Upper lobe of right lung (tissue), 1 donor: ENCODE data around the gene CD1E. TPM values are rescaled to one million over a fixed set of nuclear protein-coding genes. Genes with fewer than 3 reads are reported as not detected.

Source experiments
- ATAC-seq: fragments of 200-7000 bp; cut with Tn5 transposase; one replicate; pipeline ENCODE4 v1.9.1; 2020; ENCODE audit warnings: mild to moderate bottlenecking, moderate library complexity
- DNase-seq: peaks from one replicate; pipeline ENCODE4 v3.0.0-alpha.2; 2020
- H3K27ac ChIP-seq: fragments of 200-600 bp; one replicate; pipeline ENCODE4 v1.8.0; 2022
- H3K27me3 ChIP-seq: fragments of 200-600 bp; one replicate; pipeline ENCODE4 v1.8.0; 2022; ENCODE audit warnings: mild to moderate bottlenecking
- H3K36me3 ChIP-seq: fragments of 200-600 bp; one replicate; pipeline ENCODE4 v1.8.0; 2022
- H3K4me1 ChIP-seq: fragments of 200-600 bp; one replicate; pipeline ENCODE4 v1.8.0; 2022
- H3K4me3 ChIP-seq: fragments of 200-600 bp; one replicate; pipeline ENCODE4 v1.8.0; 2022; ENCODE audit warnings: mild to moderate bottlenecking
- H3K9me3 ChIP-seq: fragments of 200-600 bp; one replicate; pipeline ENCODE4 v1.8.0; 2022
- intact Hi-C: fragments of 100-400 bp; cut with DNase I; formaldehyde crosslinking; loops from one replicate; pipeline ENCODE4 v1.11.0; 2022
- total RNA-seq: library from RNA; stranded (reverse); fragmentation: NEBNext Ultra II Directional; extraction: Animal tissue kit (Norgen Biotek cat#: 25700); gene quantifications from one replicate; pipeline ENCODE4 v1.2.1, GENCODE V29; 2021
- TF ChIP-seq, protein P1 (sequence below): fragments of 200-600 bp; IDR thresholded peaks from one replicate; pipeline ENCODE4 v1.8.0; 2022; ENCODE audit warnings: antibody characterized with exemption
- donor health status: DM: no; HTN: yes; CAD: no; lungs with severe emphysema.

Gene CD1E
- total RNA-seq, 1 donor from 2014 or later = 3.8 TPM

- TF ChIP-seq, protein P1, sequence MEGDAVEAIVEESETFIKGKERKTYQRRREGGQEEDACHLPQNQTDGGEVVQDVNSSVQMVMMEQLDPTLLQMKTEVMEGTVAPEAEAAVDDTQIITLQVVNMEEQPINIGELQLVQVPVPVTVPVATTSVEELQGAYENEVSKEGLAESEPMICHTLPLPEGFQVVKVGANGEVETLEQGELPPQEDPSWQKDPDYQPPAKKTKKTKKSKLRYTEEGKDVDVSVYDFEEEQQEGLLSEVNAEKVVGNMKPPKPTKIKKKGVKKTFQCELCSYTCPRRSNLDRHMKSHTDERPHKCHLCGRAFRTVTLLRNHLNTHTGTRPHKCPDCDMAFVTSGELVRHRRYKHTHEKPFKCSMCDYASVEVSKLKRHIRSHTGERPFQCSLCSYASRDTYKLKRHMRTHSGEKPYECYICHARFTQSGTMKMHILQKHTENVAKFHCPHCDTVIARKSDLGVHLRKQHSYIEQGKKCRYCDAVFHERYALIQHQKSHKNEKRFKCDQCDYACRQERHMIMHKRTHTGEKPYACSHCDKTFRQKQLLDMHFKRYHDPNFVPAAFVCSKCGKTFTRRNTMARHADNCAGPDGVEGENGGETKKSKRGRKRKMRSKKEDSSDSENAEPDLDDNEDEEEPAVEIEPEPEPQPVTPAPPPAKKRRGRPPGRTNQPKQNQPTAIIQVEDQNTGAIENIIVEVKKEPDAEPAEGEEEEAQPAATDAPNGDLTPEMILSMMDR = no peak
- Histone ChIP-seq H3K4me3 (no peak overlapping the region), H3K4me1 (no peaks in the 10 kb centered on the region), H3K36me3 (no peaks in the 10 kb centered on the region), H3K9me3 (no peaks in the 10 kb centered on the region), H3K27ac (no peak overlapping the region), H3K27me3 (no peaks in the 10 kb centered on the region)
- intact Hi-C loops = no loop called here
- DNase-seq = no peak
- ATAC-seq = no peak
These were observed 39.8 kb downstream of the CD1E start for GRCh38 chr1:158393476-158393875.

GRCh38 chr1:158396646-158397045, 43.0 kb downstream of the CD1E start:
- no peaks in the 10 kb centered on the region for H3K9me3 ChIP-seq
- H3K27ac ChIP-seq = no peak overlapping the region
- DNase-seq (no peak), ATAC-seq (no peak)
- intact Hi-C loops = no loop called here
- no peak overlapping the region for H3K4me3 ChIP-seq
- no peaks in the 10 kb centered on the region for H3K27me3 ChIP-seq
- H3K36me3 ChIP-seq = no peaks in the 10 kb centered on the region
- TF ChIP-seq, protein P1 = no peak
- no peaks in the 10 kb centered on the region for H3K4me1 ChIP-seq

DNA sequence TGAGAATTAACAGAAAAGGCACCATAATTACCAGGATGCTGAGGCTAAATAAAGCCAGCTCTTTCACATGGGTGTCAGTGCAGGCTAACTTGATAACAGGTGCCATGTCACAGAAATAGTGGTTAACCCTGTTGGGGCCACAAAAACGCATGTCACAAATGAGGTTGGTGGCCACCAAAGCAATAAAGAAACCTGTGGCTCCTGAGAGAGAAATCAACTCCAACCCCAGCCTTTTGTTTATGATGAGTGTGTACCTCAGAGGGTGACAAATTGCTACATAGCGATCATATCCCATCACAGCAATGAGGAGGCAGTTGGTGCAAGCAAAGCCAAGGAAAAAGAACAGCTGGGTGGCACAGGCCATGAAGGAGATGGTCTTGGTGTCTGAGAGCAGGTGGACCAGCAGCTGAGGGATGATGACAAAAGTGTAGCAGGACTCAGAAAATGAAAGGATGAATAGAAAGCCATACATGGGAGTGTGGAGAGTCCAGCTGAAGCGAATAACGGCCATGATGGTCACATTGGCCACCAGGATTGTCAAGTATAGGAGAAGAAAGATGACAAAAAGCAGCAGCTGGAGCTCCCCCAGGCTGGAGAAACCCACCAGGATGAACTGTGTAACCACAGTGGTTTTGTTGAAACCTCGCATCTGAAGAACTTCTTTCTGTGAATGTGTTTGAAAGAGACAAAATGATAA, 45.3 kb downstream of the CD1E start, which contains the start of gene OR10T2:
OR10T2 (minus strand) TSS at position 649 of the 697 bp plus-strand sequence; CDS start at position 649, 0 bp downstream.
- TF ChIP-seq, protein P1 = no peak
- Histone ChIP-seq H3K9me3 (no peaks in the 10 kb centered on the region), H3K27ac (no peak within 1 kb of the TSS), H3K36me3 (no peaks in the 10 kb centered on the region), H3K4me3 (no peak within 1 kb of the TSS), H3K27me3 (no peaks in the 10 kb centered on the region), H3K4me1 (no peaks in the 10 kb centered on the region)
- ATAC-seq (no peak), DNase-seq (no peak)
- intact Hi-C loops = no loop called here

DNA sequence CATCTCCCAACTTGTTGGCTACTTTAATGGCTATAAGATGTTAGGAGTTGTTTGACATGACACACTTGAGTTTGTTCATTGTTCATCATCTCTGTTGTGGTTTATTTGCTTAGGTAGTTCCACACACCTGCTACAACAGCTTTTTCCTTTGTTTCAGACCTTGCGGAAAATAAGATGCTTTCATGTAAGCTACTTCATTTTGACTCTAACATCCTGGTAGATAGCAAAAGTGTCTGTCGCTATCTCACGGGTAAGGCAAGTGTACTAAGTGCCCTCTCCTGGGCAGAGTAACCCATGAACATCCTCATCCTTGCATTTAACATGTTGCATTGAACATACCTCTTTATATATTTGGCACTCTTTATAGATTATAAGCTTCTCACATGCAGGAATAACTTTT, 47.2 kb downstream of the CD1E start:
- H3K27me3 ChIP-seq = no peaks in the 10 kb centered on the region
- intact Hi-C loops = no loop called here
- no peaks in the 10 kb centered on the region for H3K9me3 ChIP-seq
- H3K27ac ChIP-seq = no peak overlapping the region
- ATAC-seq (no peak), DNase-seq (no peak)
- no peak overlapping the region for H3K4me3 ChIP-seq
- H3K4me1 ChIP-seq = no peaks in the 10 kb centered on the region
- no peaks in the 10 kb centered on the region for H3K36me3 ChIP-seq
- TF ChIP-seq, protein P1 = no peak

DNA sequence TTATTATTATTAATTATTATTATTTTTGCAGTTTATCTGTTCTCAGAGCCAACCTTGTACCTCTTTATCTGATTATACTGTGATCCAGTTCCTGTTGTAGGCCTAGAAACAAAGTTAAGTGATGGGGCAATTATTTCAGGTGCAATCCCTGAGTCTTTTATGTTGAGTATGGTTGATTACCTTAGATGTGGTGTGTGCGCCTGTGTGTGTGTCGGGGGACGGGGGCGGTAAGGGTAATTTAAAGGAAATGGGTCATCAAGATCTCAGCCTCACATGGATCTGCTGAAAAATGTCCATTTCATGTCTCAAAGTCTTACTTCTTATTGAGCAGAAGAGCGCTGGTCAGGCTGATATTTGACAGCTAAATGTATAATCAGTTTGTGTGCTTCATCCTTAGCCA, 53.4 kb downstream of the CD1E start:
- Histone ChIP-seq H3K27me3 (no peaks in the 10 kb centered on the region), H3K9me3 (no peaks in the 10 kb centered on the region), H3K36me3 (no peaks in the 10 kb centered on the region), H3K4me3 (no peak overlapping the region), H3K4me1 (no peaks in the 10 kb centered on the region), H3K27ac (no peak overlapping the region)
- ATAC-seq = no peak
- DNase-seq = no peak
- intact Hi-C loops = no loop called here
- TF ChIP-seq, protein P1 = no peak

Other genes with a start within 250 kb of the CD1E start
- 5.3 TPM for gene CD1D, start 173.0 kb upstream of the CD1E start, total RNA-seq
- 1.5 TPM for gene CD1A, start 99.5 kb upstream of the CD1E start, total RNA-seq
- gene CD1C, start 64.0 kb upstream of the CD1E start, total RNA-seq = 6.7 TPM
- gene CD1B, start 22.4 kb upstream of the CD1E start, total RNA-seq = 0.61 TPM
- gene OR10T2, start 45.6 kb downstream of the CD1E start, total RNA-seq = not detected
- gene OR10K2, start 72.3 kb downstream of the CD1E start, total RNA-seq = not detected
- not detected for gene OR10K1, start 107.9 kb downstream of the CD1E start, total RNA-seq
- gene OR10R2, start 118.3 kb downstream of the CD1E start, total RNA-seq = not detected
- not detected for gene OR6Y1, start 200.5 kb downstream of the CD1E start, total RNA-seq
- gene OR6P1, start 216.7 kb downstream of the CD1E start, total RNA-seq = not detected
- not detected for gene OR10X1, start 226.0 kb downstream of the CD1E start, total RNA-seq